HepG2 (cell line): Measurements from ENCODE around the gene MPI. TPM values are rescaled to one million over a fixed set of nuclear protein-coding genes. Genes with fewer than 3 reads are reported as not detected.

Experiments used
- ATRX ChIP-seq: sonication (generic); formaldehyde crosslinking; IDR thresholded peaks from 2 replicates; pipeline ENCODE4 v1.4.0; 2020; ENCODE audit warnings: missing genetic modification reagents, borderline replicate concordance
- CENPX ChIP-seq: sonication (generic); formaldehyde crosslinking; IDR thresholded peaks from 2 replicates; pipeline ENCODE4 v1.9.0; 2021; ENCODE audit warnings: mild to moderate bottlenecking, missing genetic modification reagents, moderate library complexity
- DBP ChIP-seq: sonication (generic); formaldehyde crosslinking; IDR thresholded peaks from 2 replicates; pipeline ENCODE4 v1.4.0; 2020; ENCODE audit warnings: missing genetic modification reagents; ENCODE audit errors: not compliant biosample characterization
- MAF1 ChIP-seq: sonication (generic); formaldehyde crosslinking; IDR thresholded peaks from 2 replicates; pipeline ENCODE4 v1.5.0; 2020; ENCODE audit warnings: missing genetic modification reagents, borderline replicate concordance
- MIXL1 ChIP-seq: IDR thresholded peaks from 2 replicates; pipeline ENCODE4 v1.6.1; 2016
- NCOA2 ChIP-seq: sonication (generic); formaldehyde crosslinking; IDR thresholded peaks from 2 replicates; pipeline ENCODE4 v1.8.0; 2022; ENCODE audit warnings: inconsistent platforms
- PBX2 ChIP-seq: IDR thresholded peaks from 2 replicates; pipeline ENCODE4 v1.6.1; 2016; ENCODE audit warnings: control low read depth
- RNF219 ChIP-seq: sonication (generic); formaldehyde crosslinking; IDR thresholded peaks from 2 replicates; pipeline ENCODE4 v1.5.0; 2020; ENCODE audit warnings: mild to moderate bottlenecking, missing genetic modification reagents
- SIX4 ChIP-seq: sonication (generic); formaldehyde crosslinking; IDR thresholded peaks from 2 replicates; pipeline ENCODE4 v1.4.0; 2020; ENCODE audit warnings: missing genetic modification reagents
- SOX5 ChIP-seq: IDR thresholded peaks from 2 replicates; pipeline ENCODE4 v1.6.1; 2016; ENCODE audit warnings: borderline replicate concordance
- TEAD3 ChIP-seq: optimal IDR thresholded peaks from 2 replicates; pipeline ENCODE3; 2016; ENCODE audit warnings: borderline replicate concordance
- TRIM24 ChIP-seq: sonication (generic); formaldehyde crosslinking; IDR thresholded peaks from 2 replicates; pipeline ENCODE4 v1.8.0; 2022; ENCODE audit warnings: mild to moderate bottlenecking, missing genetic modification reagents
- XRCC5 ChIP-seq: fragments of 200-400 bp; formaldehyde crosslinking; optimal IDR thresholded peaks from 2 replicates; pipeline ENCODE3; 2017; ENCODE audit warnings: mild to moderate bottlenecking, low read length
- ZNF101 ChIP-seq: sonication (generic); formaldehyde crosslinking; IDR thresholded peaks from 2 replicates; pipeline ENCODE4 v1.4.0; 2020; ENCODE audit warnings: mild to moderate bottlenecking, low read depth, missing genetic modification reagents, borderline replicate concordance
- ZNF143 ChIP-seq: sonication (generic); formaldehyde crosslinking; IDR thresholded peaks from 2 replicates; pipeline ENCODE4 v1.4.0; 2020; ENCODE audit warnings: missing genetic modification reagents
- ZNF564 ChIP-seq: sonication (generic); formaldehyde crosslinking; IDR thresholded peaks from 2 replicates; pipeline ENCODE4 v1.8.1; 2023; ENCODE audit warnings: mild to moderate bottlenecking, missing genetic modification reagents
- ZNF687 ChIP-seq: sonication (generic); formaldehyde crosslinking; IDR thresholded peaks from 2 replicates; pipeline ENCODE4 v1.5.1; 2020; ENCODE audit warnings: mild to moderate bottlenecking, missing genetic modification reagents, moderate library complexity
- ZNF780A ChIP-seq: sonication (generic); formaldehyde crosslinking; IDR thresholded peaks from 2 replicates; pipeline ENCODE4 v1.8.0; 2022; ENCODE audit warnings: mild to moderate bottlenecking, missing genetic modification reagents, moderate library complexity
- ZNF782 ChIP-seq: sonication (generic); formaldehyde crosslinking; IDR thresholded peaks from 2 replicates; pipeline ENCODE4 v1.4.0; 2020; ENCODE audit warnings: missing genetic modification reagents, mild to moderate bottlenecking, borderline replicate concordance
- ZSCAN22 ChIP-seq: sonication (generic); formaldehyde crosslinking; IDR thresholded peaks from 2 replicates; pipeline ENCODE4 v1.4.0; 2020; ENCODE audit warnings: mild to moderate bottlenecking, missing genetic modification reagents
- ZSCAN25 ChIP-seq: sonication (generic); formaldehyde crosslinking; IDR thresholded peaks from 2 replicates; pipeline ENCODE4 v1.8.0; 2022; ENCODE audit warnings: mild to moderate bottlenecking, missing genetic modification reagents
- polyA plus RNA-seq, 8 experiments: library from polyadenylated mRNA; depleted of rRNA in 3 of 8; stranded (reverse) in 7 of 8; unstranded in 1 of 8; fragments of >200 nt; fragmentation: Illumina TruSeq in 4 of 8; extraction: Trizol in 4 of 8; gene quantifications; 2 replicates each; pipeline versions ENCODE4 v1.2.1 to v1.2.3, GENCODE V29; 2011 to 2016; ENCODE audit warnings: low read depth in 4 of 8, missing spikeins in 1 of 8, mixed read lengths in 1 of 8; ENCODE audit not compliant: insufficient read depth in 1 of 8
- total RNA-seq, 5 experiments: library from RNA; depleted of rRNA; stranded (reverse); fragments of >200 nt; fragmentation: Illumina TruSeq; extraction: Trizol; gene quantifications; 2 replicates each; pipeline ENCODE4 v1.2.3, GENCODE V29; 2016; ENCODE audit warnings: low read depth in 1 of 5

The MPI gene
- total and polyA plus RNA-seq, 2 of the 13 experiments (the other 11 are each of a cell fraction or from before 2014, with no cell fraction given) = 36.9 to 63.5 TPM

- no peak for TF ChIP-seq DBP
- TF ChIP-seq ZNF101 (CRISPR knock-in tag) = no peak
- TF ChIP-seq MIXL1 (CRISPR knock-in tag) = 0 out of 2 replicates have a peak, but pooled peaks have one; percentile 20
- TF ChIP-seq ZSCAN25 (CRISPR knock-in tag) = 0 out of 2 replicates have a peak, but pooled peaks have one; percentile 23
- no peak for TF ChIP-seq TRIM24
- TF ChIP-seq MAF1 = no peak
- no peak for TF ChIP-seq ZNF143
- TF ChIP-seq CENPX = no peak
- TF ChIP-seq ZSCAN22 = no peak
- no peak; the same call in 1 of the 2 replicates for TF ChIP-seq NCOA2 (CRISPR knock-in tag)
- no peak for TF ChIP-seq ZNF780A (CRISPR knock-in tag)
- TF ChIP-seq PBX2 (CRISPR knock-in tag) = no peak
- no peak for TF ChIP-seq RNF219
- no peak for TF ChIP-seq XRCC5
- no peak for TF ChIP-seq ATRX (CRISPR knock-in tag)
- TF ChIP-seq TEAD3 (CRISPR knock-in tag) = peak; percentile 3
- no peak for TF ChIP-seq SOX5 (CRISPR knock-in tag)
- no peak for TF ChIP-seq ZNF782
- TF ChIP-seq SIX4 = no peak
- no peak for TF ChIP-seq ZNF564 (CRISPR knock-in tag)
- TF ChIP-seq ZNF687 (CRISPR knock-in tag) = peak; percentile 86
Observed at GRCh38 chr15:74906450-74907162, 16.8 kb downstream of the MPI start, which contains the start of gene FAM219B (continued).
